IgD-negative memory B cell (primary cell): Measurements from ENCODE around the gene KRT6B. TPM values are rescaled to one million over a fixed set of nuclear protein-coding genes. Genes with fewer than 3 reads are reported as not detected.
"Not testable (repeated sequence)": the region's sequence is repeated elsewhere in the genome, so short reads cannot be mapped to it uniquely, and the experiment has no call there.

Experiments
- H3K27ac Mint-ChIP-seq, 3 donors: one replicate each; pipeline ENCODE4 v1.8.0; 2020 to 2022; ENCODE audit warnings: mild to moderate bottlenecking in 3 of 3, mixed read lengths in 3 of 3, moderate library complexity in 1 of 3
- H3K27me3 Mint-ChIP-seq: one replicate; pipeline ENCODE4 v1.8.0; 2021; ENCODE audit warnings: mixed read lengths
- H3K36me3 Mint-ChIP-seq: one replicate; pipeline ENCODE4 v1.8.0; 2020; ENCODE audit warnings: mild to moderate bottlenecking, mixed read lengths
- H3K4me1 Mint-ChIP-seq, 3 donors: one replicate each; pipeline ENCODE4 v1.8.0; 2020 to 2022; ENCODE audit warnings: mixed read lengths in 3 of 3, mild to moderate bottlenecking in 1 of 3
- H3K4me3 Mint-ChIP-seq, 4 donors: one replicate each; pipeline ENCODE4 v1.8.0; 2020 to 2022; ENCODE audit warnings: mild to moderate bottlenecking in 4 of 4, mixed read lengths in 4 of 4, moderate library complexity in 3 of 4
- H3K9me3 Mint-ChIP-seq, 3 donors: one replicate each; pipeline ENCODE4 v1.8.0; 2020 to 2021; ENCODE audit warnings: mixed read lengths in 3 of 3, mild to moderate bottlenecking in 1 of 3
- polyA plus RNA-seq: library from polyadenylated mRNA; unstranded; fragments of 300-500 nt; fragmentation: Illumina TruSeq; gene quantifications from one replicate; pipeline ENCODE4 v1.2.3, GENCODE V29; 2021

The KRT6B gene
- polyA plus RNA-seq = not detected

DNA sequence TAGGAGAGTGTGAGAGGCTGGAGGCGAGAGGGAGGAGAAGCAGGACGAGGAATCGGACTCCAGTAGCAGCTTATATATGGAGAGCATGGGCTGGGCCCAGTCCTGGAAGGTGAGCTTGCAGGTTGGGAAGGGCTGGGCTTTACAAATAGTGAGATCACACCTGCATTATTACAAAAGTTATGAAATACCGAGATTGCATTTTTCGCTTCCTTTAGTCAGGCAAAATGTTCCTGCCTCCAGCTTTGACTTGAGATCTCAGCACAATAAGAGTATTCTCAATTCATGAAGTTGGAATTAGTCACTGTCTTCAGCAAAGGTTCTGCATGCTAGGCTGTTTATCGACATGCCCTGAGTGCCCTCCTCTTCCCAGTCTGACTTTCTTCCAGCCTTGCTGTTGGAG lies at the start of gene KRT6B:
Gene KRT6B (minus strand): TSS at position 46 of the 400 bp plus-strand sequence. CDS start 68 bp downstream, outside the sequence.
- no peak within 1 kb of the TSS for H3K27ac Mint-ChIP-seq
- H3K9me3 Mint-ChIP-seq = peaks cover 0 to 3% (median 0%) of the 10 kb centered on the region in 3 donors
- peaks cover 5% of the 10 kb centered on the region for H3K27me3 Mint-ChIP-seq
- H3K36me3 Mint-ChIP-seq = peaks cover 2% of the 10 kb centered on the region
- H3K4me1 Mint-ChIP-seq = peaks cover 0 to 7% (median 7%) of the 10 kb centered on the region in 3 donors
- H3K4me3 Mint-ChIP-seq = no peak within 1 kb of the TSS

GRCh38 chr12:52501490-52501889 lies 49.5 kb upstream of the KRT6B start:
- no peak overlapping the region for H3K4me3 Mint-ChIP-seq
- no peak overlapping the region for H3K27ac Mint-ChIP-seq
- H3K4me1 Mint-ChIP-seq = peaks cover 0 to 1% (median 0%) of the 10 kb centered on the region in 3 donors
- H3K9me3 Mint-ChIP-seq = peaks cover 0 to 4% (median 3%) of the 10 kb centered on the region in 3 donors
- H3K36me3 Mint-ChIP-seq = no peaks in the 10 kb centered on the region
- H3K27me3 Mint-ChIP-seq = peaks cover 8% of the 10 kb centered on the region

GRCh38 chr12:52500574-52500973 lies 48.6 kb upstream of the KRT6B start:
- H3K9me3 Mint-ChIP-seq, H3K27ac Mint-ChIP-seq, H3K4me3 Mint-ChIP-seq, H3K27me3 Mint-ChIP-seq, H3K36me3 Mint-ChIP-seq, H3K4me1 Mint-ChIP-seq: not testable (repeated sequence)

GRCh38 chr12:52499806-52500560 lies 48.0 kb upstream of the KRT6B start:
- Mint-ChIP-seq H3K36me3 (no peaks in the 10 kb centered on the region), H3K4me1 (peaks cover 0 to 8% (median 5%) of the 10 kb centered on the region in 3 donors), H3K4me3 (no peak overlapping the region), H3K27ac (no peak overlapping the region), H3K9me3 (peaks cover 0 to 4% (median 3%) of the 10 kb centered on the region in 3 donors), H3K27me3 (peaks cover 6% of the 10 kb centered on the region)

DNA sequence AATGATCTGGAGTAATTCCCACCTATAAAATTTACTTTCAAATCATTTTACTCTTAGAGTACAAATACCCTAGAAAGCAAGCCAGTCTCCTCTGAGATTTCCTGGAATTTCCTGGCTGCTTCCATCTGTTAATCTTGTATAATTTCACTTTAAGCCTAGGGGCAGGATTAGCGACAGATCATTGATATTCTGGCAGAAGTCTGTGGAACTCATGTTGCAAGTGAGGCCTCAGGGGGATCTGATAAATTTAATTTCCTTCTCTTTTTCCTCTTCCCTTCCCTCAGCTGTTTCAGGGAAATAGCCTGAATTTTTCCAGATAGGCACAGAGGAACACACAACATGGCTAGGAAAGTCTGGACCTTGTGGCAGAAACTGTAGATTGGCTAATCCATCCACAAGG lies 47.0 kb upstream of the KRT6B start:
- Mint-ChIP-seq H3K4me1 (peaks cover 0 to 8% (median 5%) of the 10 kb centered on the region in 3 donors), H3K27ac (no peak overlapping the region), H3K36me3 (no peaks in the 10 kb centered on the region), H3K9me3 (peaks cover 0 to 4% (median 3%) of the 10 kb centered on the region in 3 donors), H3K27me3 (peaks cover 6% of the 10 kb centered on the region), H3K4me3 (no peak overlapping the region)

DNA sequence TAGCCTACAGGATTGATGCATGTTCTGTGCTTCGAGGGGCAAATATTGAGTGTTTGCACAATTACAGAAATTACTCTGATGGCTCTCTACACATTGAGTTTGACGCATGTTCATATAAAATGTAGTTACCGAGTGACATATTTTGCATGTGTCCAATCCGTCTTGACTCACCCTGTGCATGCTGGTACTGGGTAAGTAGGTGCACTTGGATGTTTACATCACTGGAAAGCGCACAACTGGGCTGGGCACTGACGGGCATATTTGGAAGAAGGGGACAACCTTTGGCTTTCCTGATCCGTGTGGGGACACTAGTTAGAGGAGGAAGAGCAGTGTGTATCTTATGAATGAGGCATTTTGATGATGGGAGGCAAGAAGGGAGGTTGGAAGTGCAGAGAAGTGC lies 46.0 kb upstream of the KRT6B start:
- Mint-ChIP-seq H3K4me1 (peaks cover 0 to 8% (median 5%) of the 10 kb centered on the region in 3 donors), H3K27ac (no peak overlapping the region), H3K9me3 (peaks cover 0 to 4% (median 3%) of the 10 kb centered on the region in 3 donors), H3K27me3 (peaks cover 9% of the 10 kb centered on the region), H3K4me3 (no peak overlapping the region), H3K36me3 (no peaks in the 10 kb centered on the region)

DNA sequence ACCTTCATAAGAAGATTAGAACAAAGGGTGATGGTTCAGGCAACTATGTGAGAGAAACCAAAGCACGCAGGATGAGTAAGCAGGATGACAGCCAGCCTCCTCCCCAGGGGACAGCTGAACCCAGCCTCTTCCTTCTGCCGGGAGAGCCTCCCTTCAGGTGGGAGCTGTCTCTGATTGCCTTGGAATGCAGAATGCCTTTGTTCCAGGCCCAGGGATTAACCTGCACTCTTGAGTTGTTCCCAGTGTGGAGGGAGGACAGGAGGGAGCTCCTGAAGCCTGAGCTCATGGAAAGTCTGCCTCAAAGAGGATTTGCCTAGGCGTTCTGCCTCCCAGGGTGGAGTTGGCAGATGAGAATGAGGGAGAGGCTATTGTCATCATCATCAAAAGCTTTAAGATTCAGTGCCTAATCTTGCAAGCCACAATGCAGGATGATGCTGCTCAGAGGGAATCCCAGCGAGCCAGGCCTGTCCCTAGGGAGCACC lies 44.7 kb upstream of the KRT6B start:
- H3K27me3 Mint-ChIP-seq = peaks cover 16% of the 10 kb centered on the region
- H3K9me3 Mint-ChIP-seq = peaks cover 0 to 3% (median 0%) of the 10 kb centered on the region in 3 donors
- peaks cover 0 to 8% (median 5%) of the 10 kb centered on the region in 3 donors for H3K4me1 Mint-ChIP-seq
- no peak overlapping the region for H3K4me3 Mint-ChIP-seq
- no peak overlapping the region for H3K27ac Mint-ChIP-seq
- H3K36me3 Mint-ChIP-seq = no peaks in the 10 kb centered on the region

GRCh38 chr12:52496054-52496453 lies 44.1 kb upstream of the KRT6B start:
- H3K4me1 Mint-ChIP-seq = peaks cover 0 to 8% (median 5%) of the 10 kb centered on the region in 3 donors
- no peaks in the 10 kb centered on the region for H3K36me3 Mint-ChIP-seq

DNA sequence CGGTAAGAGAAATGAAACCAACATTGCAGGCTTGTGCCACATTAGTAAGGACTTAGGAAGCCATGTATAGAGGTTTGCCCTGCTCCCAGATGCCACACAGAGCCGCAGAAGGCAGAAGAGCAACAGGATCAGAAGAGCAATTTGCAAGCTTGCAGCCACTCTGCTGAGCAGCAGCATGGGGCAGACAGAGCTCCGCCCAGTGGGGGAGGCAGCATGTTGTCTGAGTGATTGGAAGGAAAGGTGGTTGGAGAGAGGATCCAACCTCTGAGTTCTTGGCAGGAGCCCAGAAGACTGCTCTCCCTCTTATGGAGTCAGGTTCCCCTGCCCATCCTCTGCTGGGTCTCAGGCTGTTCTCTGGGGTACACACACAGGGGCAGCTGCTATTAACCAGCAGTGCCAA lies 43.4 kb upstream of the KRT6B start:
- peaks cover 0 to 3% (median 0%) of the 10 kb centered on the region in 3 donors for H3K9me3 Mint-ChIP-seq
- no peak overlapping the region for H3K4me3 Mint-ChIP-seq
- no peak overlapping the region for H3K27ac Mint-ChIP-seq
- H3K27me3 Mint-ChIP-seq = peaks cover 19% of the 10 kb centered on the region
- H3K4me1 Mint-ChIP-seq = peaks cover 0 to 8% (median 4%) of the 10 kb centered on the region in 3 donors
- H3K36me3 Mint-ChIP-seq = no peaks in the 10 kb centered on the region

More at GRCh38 chr12:52496054-52496453, 44.1 kb upstream of the KRT6B start:
- Mint-ChIP-seq H3K27ac (no peak overlapping the region), H3K4me3 (no peak overlapping the region), H3K9me3 (peaks cover 0 to 3% (median 0%) of the 10 kb centered on the region in 3 donors), H3K27me3 (peaks cover 17% of the 10 kb centered on the region)

DNA sequence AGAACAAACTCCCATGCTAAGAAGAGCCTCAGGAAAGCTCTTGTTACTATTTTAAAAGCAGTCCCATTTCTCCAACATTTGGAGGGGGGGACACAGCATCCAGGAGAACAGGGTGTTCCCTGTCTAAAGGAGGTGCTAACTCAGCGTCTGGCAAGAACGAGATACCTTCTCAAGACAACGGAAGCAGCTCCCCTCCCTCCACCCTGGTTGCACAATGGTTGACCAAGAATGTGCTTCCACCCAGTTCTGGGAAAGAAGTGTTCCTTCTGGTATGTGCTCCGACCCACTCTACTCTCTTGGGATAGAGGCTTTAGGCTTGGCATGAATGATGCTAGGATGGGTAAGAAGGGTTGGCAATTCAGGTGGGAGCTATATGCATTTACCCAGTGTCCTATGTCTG lies 42.6 kb upstream of the KRT6B start:
- Mint-ChIP-seq H3K9me3 (no peaks in the 10 kb centered on the region), H3K4me1 (peaks cover 0 to 8% (median 4%) of the 10 kb centered on the region in 3 donors), H3K36me3 (no peaks in the 10 kb centered on the region), H3K27ac (no peak overlapping the region), H3K4me3 (no peak overlapping the region), H3K27me3 (peaks cover 25% of the 10 kb centered on the region)

DNA sequence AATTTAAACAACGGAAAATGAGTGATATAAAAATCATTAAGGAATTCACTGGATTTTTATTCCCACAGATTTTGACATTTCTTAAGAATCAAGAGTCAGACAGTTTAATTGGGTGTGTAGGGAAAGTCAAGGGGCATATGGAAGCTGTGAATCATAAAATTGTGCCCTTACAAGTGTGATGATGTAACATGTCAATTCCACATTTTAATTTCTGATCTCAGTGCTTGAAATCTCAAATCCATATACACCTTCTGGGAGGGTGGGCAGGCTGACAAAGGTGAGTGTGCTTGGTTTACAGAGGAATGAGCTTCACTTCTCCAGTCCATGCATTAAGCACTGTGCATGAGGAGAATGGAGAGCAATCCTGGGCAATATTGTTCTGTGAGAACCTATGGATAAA lies 42.2 kb upstream of the KRT6B start:
- H3K27me3 Mint-ChIP-seq = peaks cover 26% of the 10 kb centered on the region
- no peaks in the 10 kb centered on the region for H3K36me3 Mint-ChIP-seq
- H3K4me3 Mint-ChIP-seq = no peak overlapping the region
- H3K27ac Mint-ChIP-seq = no peak overlapping the region
- no peaks in the 10 kb centered on the region for H3K9me3 Mint-ChIP-seq
- H3K4me1 Mint-ChIP-seq = peaks cover 0 to 8% (median 4%) of the 10 kb centered on the region in 3 donors

- H3K9me3 Mint-ChIP-seq = peaks cover 0 to 2% (median 0%) of the 10 kb centered on the region in 3 donors
- H3K27me3 Mint-ChIP-seq = peaks cover 27% of the 10 kb centered on the region
- H3K36me3 Mint-ChIP-seq = no peaks in the 10 kb centered on the region
- peaks cover 0 to 8% (median 4%) of the 10 kb centered on the region in 3 donors for H3K4me1 Mint-ChIP-seq
- H3K27ac Mint-ChIP-seq = no peak within 1 kb of the TSS
- no peak within 1 kb of the TSS for H3K4me3 Mint-ChIP-seq
Measured at GRCh38 chr12:52493172-52493571, 41.2 kb upstream of the KRT6B start, which contains the start of gene KRT6A. KRT6A (minus strand) TSS chr12:52493257; CDS start chr12:52493188, 69 bp downstream.

- not testable (repeated sequence) for H3K9me3 Mint-ChIP-seq, H3K4me1 Mint-ChIP-seq, H3K27ac Mint-ChIP-seq, H3K4me3 Mint-ChIP-seq, H3K36me3 Mint-ChIP-seq
- peaks cover 25% of the 10 kb centered on the region for H3K27me3 Mint-ChIP-seq
Measured at GRCh38 chr12:52492405-52492804, 40.5 kb upstream of the KRT6B start.

DNA sequence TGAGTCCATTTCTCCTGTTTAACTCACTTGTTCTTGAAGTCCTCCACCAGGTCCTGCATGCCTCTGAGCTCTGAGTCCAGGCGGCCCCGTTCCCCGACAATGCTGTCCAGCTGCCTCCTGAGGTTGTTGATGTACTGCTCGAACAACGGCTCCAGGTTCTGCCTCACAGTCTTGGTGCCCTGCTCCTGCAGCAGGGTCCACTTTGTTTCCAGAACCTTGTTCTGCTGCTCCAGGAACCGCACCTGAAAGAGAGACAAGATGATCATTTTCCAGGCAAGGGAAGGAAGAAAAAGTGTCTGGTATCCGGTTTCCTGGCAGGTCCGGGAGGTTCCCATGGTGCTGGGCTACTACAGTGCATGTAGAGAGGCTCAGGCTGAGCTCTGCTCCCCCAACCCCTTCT lies 39.5 kb upstream of the KRT6B start:
- H3K4me1 Mint-ChIP-seq, H3K36me3 Mint-ChIP-seq, H3K27ac Mint-ChIP-seq, H3K4me3 Mint-ChIP-seq, H3K9me3 Mint-ChIP-seq: not testable (repeated sequence)
- H3K27me3 Mint-ChIP-seq = peaks cover 22% of the 10 kb centered on the region

GRCh38 chr12:52488736-52489135 lies 36.8 kb upstream of the KRT6B start:
- H3K4me1 Mint-ChIP-seq = no peaks in the 10 kb centered on the region
- H3K27me3 Mint-ChIP-seq = peaks cover 31% of the 10 kb centered on the region
- H3K4me3 Mint-ChIP-seq = no peak overlapping the region
- H3K36me3 Mint-ChIP-seq = no peaks in the 10 kb centered on the region
- peak overlapping the region in 1 of 3 donors; percentile 55 for H3K27ac Mint-ChIP-seq
- peaks cover 0 to 13% (median 7%) of the 10 kb centered on the region in 3 donors for H3K9me3 Mint-ChIP-seq
